GM21367 (cell line): ENCODE measurements around the gene HSPA12A.

Source experiments
- ATAC-seq: cut with Tn5 transposase; IDR thresholded peaks from one replicate; pipeline ENCODE4 v1.9.1; 2021; ENCODE audit not compliant: unreplicated experiment

The HSPA12A gene

GRCh38 chr10:116744885-116745284, 2.5 kb upstream of the HSPA12A start:
- no peak for ATAC-seq

- no peak for ATAC-seq
Observed at GRCh38 chr10:116744163-116744753, 1.9 kb upstream of the HSPA12A start.

GRCh38 chr10:116743266-116744064, 1.1 kb upstream of the HSPA12A start:
- ATAC-seq: no peak

DNA sequence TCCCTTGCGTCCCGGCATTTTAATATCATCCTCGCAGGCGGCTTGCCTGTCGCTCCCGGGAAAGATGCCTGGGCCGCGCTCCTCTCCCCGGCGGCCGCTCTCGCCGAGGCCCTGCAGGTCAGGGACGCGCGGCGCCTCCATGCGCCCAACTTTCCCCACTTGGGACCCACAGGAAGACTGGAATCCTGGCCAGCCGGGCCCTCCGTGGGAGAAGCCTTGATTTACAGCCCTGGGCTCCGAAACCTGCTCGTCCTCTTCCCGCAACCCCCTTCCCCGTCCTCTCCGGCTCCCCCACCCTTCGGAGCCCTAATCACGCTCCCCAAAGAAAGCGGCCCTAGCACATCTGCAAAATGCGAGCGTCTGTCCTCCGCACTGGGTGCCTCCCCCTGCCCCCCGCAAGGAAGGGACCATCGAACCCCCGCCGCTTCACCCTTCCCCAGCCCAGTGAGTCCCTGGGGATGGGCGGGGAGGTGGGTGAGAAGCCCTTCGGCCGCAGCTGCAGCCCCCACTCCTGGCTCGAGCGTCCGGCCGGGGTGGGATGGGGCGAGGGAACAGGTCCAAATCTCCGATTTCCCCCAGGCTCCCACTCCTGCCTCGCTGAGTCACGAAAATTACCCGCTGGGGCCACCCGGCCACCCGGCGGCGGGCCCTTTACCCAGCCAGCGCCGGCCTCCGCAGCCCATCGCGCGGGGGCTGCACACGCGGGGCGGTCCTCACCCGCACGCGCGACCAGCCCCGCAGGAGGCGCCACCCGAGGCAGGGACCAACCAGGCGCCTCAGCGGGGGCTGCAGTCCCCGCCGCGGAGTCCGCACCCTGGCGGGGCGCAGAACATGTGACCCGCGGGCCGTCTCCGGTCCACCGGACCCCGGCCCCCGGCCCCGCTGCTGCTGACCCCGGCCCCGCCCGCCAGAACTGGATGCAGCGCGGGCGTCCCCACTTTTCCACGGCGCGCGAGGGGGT, 695 bp downstream of the HSPA12A start:
- ATAC-seq: no peak

DNA sequence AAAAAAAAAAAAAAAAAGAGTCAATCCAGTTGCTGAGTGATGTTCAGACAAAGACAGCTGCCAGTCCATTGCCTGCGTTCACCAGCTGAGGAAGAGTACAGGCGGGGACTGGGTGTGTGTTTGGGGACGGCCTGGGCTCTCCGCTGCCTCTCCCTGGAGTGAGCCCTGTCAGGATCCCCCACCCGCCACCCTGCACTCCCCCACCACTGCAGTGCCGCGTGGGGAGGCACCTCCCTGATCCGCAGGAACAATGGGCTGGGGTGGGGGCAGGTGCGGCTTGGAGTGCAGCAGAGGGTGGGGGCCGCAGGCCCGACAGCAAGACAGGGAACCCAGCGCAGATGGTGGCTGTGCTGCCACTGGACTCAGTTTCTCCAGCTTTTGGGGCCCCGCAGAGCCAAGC, 1.4 kb downstream of the HSPA12A start:
- ATAC-seq: no peak

DNA sequence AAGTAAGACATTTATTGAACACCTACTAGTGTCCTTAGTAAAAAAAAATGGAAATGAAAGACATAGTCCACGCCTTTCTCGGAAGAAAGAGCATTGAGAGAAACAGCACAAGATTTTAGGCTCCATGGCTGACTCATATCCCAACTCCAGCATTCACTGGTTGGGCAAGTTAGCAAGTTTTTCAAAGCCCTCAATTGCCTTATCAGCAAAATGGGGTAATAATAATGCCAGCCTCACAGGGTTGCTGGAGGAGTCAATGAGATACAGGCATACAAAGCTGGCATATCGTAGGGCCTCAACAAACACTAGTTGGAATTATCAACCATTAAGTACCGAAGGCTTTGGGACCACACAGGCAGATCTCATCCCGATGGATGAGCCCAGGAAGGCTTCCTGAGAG, 4.0 kb downstream of the HSPA12A start:
- ATAC-seq: no peak

- ATAC-seq: no peak
Observed at GRCh38 chr10:116737627-116738327, 4.6 kb downstream of the HSPA12A start.

DNA sequence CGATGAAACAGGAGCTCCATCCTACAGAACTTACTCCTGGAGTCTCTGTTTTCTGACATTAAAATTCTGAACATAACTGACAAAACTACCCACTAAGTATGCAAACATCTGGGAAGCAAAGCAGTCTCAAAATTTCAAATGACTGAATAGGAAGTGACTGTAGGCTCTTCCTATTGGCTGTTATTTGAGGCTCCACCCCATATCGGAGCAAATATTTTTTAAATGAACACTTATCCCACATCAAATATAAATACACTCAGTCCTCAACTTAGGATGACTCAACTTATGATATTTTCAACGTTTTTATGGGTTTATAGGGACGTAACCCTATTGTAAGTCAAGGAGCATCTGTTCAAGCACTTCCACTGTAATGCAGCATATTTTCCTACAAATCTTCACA, 8.8 kb downstream of the HSPA12A start:
- ATAC-seq: no peak

DNA sequence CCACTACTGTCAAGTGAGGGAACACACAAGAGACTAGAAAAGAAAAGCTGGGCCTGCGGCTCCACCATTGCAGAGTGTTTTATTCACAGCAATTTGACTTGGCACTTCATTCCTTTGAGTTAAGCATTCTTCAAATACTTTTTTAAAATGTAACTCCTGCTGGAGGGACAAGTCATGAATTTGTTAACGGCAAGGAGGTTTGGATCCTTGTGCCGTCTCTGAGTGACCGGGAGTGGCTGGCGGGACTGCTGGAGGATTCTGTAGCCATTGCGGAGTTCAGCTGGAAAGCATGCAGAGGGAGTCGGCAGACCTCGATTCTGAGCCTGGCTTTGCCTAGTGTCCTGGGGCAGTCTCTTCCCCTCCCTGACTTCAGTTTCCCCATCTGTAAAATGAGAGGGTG, 9.8 kb downstream of the HSPA12A start:
- no peak for ATAC-seq

GRCh38 chr10:116730464-116731260, 11.7 kb downstream of the HSPA12A start:
- no peak for ATAC-seq

GRCh38 chr10:116729243-116729642, 13.1 kb downstream of the HSPA12A start:
- ATAC-seq: no peak

DNA sequence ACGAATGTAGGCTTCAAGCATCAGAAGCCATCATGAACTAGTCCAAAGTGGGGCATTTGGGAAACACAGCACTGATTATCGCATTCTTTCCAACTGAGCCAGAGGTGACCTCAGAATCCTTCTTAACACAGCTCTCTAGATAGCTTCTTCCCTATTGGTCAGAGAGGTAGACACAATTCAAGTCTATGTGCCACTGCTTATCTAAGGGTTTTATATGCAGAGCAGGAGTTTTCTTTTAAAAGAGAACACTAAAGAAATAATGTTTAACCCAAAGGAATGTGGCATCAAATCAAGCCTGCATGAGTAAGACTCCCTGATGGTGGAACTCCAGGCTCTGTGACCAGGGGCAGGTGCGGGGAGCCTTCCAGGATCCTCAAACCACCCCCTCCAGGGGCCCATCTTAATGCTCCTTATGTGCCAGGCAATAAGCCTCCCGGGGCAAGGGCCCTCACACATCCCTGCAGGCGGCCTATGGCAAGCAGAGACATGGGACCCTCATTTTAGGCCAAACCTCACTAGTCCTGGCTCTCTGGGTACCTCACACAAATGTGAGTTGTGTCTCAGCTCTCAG, 13.8 kb downstream of the HSPA12A start:
- ATAC-seq: no peak

DNA sequence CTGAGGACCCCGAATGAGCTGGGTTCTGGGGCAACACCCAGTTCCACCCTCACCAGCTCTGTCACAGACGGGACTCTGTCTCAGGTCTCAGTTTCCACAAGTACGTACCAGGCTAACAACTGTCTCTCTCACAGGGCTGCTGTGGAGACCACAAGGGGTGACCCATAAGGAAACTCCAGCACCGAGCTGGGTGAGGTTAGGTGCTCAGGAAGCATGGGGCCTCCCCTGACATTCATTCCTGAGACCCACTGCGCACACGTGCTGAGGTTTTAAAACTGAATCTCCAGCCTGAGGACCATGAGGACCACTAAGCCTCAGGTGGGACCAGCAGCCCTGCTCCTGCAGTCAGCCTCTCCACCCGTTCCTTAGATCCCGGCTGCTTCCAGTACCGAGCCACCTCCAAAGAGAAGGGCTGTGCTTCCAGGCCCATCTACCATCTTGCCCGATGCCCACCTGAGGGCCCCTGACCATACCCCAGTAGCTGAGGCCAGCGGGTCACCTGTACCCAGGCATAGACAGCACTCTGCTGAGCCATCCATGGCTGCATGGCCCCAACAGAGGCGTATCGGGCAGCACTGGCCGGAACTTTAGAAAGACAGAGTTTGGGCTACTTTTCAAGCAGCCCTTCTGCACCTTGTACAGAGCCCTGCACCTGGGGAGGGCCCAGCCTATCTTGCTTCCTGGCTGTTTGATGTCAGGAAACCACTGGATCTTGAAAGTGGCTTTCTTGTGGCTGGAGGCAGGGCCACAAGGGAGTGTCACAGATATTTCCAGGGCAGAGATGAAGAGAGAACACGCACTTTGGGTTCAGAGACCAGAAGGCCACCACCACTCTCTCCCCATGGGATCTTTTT, 18.7 kb downstream of the HSPA12A start:
- no peak for ATAC-seq

DNA sequence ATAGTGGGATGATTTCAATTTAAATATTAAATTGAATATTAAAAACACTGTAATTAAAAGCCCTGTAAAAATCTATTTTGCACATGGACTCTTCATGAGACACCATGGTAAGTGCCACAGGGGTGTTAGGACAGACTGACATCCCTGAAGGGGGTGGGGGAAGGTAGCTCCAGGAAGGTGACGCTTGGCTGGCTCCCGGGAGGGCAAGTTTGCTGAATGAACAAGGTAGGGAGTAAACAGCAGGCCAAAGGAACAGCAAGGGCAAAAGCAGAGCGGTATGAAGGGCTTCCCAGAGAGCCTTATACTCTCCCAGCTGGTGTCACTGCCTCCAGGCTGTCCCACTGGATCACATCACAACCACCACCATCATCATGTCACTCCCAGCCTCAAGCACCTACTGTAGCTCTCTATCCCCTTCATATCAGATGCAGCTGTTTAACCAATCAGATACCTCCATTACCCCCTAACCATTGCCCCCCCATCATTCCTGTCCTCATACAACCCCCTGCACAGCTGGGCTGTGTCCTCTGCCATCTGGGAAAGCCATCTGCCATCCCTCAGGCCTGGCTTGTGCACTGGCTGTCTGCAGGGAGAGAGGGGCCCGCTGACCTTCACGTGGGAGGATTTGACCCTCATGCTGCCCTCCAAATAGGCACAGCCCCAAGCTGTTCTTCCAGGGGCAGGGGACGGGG, 19.5 kb downstream of the HSPA12A start:
- ATAC-seq: no peak

- no peak for ATAC-seq
Observed at GRCh38 chr10:116721547-116722392, 20.6 kb downstream of the HSPA12A start.

- no peak for ATAC-seq
Observed at GRCh38 chr10:116720668-116721546, 21.5 kb downstream of the HSPA12A start.
